ENCODE results near the gene MGAT3. TPM values are rescaled to one million over a fixed set of nuclear protein-coding genes. Genes with fewer than 3 reads are reported as not detected.

Gene MGAT3
- total RNA-seq, 2 experiments from 2014 or later, result 0.17 TPM; not detected in 1

GRCh38 chr22:39459681-39460080 is 2.9 kb downstream of the MGAT3 start:
- DNase-seq (no peak), ATAC-seq (ENCODE audit: poor library complexity) (no peak)
- no peak overlapping the region for H3K4me3 Mint-ChIP-seq
- intact Hi-C loops (cut with DNase I, micrococcal nuclease), result loop anchor here in 1 of 2 experiments (5.0 kb wide), 1 partner anchor 57 kb away; no protein-coding TSS in a partner anchor
- H3K4me3 ChIP-seq (ENCODE audit: low read length), result no peak overlapping the region
- TF ChIP-seq CTCF (IDR thresholded peaks at IDR 0.05), result no peak
- H3K36me3 ChIP-seq (ENCODE audit: insufficient read depth, low read length), result no peaks in the 10 kb centered on the region
- H3K27me3 Mint-ChIP-seq, result peaks cover 39% of the 10 kb centered on the region
- no peak overlapping the region for H3K27ac Mint-ChIP-seq
- ChIA-PET CTCF (no interaction called here), POLR2A (no interaction called here)
- H3K27me3 ChIP-seq (ENCODE audit: control insufficient read depth in 1 of 2, insufficient read depth in 2 of 2, low read length in 2 of 2), result peaks cover 24 to 25% of the 10 kb centered on the region in 2 experiments
- peaks cover 19% of the 10 kb centered on the region for H3K4me1 ChIP-seq (ENCODE audit: insufficient read depth, low read length)
- peaks cover 0 to 20% of the 10 kb centered on the region in 2 experiments for H3K9me3 ChIP-seq (ENCODE audit: control insufficient read depth in 1 of 2, insufficient read depth in 1 of 2, low read length in 2 of 2)
- H3K27ac ChIP-seq (ENCODE audit: low read depth in 1 of 2, low read length in 2 of 2), result no peak overlapping the region
- no peaks in the 10 kb centered on the region for H3K36me3 Mint-ChIP-seq (ENCODE audit: low read depth)
- H3K9me3 Mint-ChIP-seq, result no peaks in the 10 kb centered on the region
- H3K4me1 Mint-ChIP-seq (ENCODE audit: low read depth), result peaks cover 17% of the 10 kb centered on the region

- H3K27ac ChIP-seq (ENCODE audit: low read depth in 1 of 2, low read length in 2 of 2), result no peak overlapping the region
- H3K9me3 ChIP-seq (ENCODE audit: control insufficient read depth in 1 of 2, insufficient read depth in 1 of 2, low read length in 2 of 2), result peaks cover 0 to 9% of the 10 kb centered on the region in 2 experiments
- TF ChIP-seq CTCF (IDR thresholded peaks at IDR 0.05), result no peak
- intact Hi-C loops (cut with DNase I, micrococcal nuclease), result no loop called here
- H3K27me3 ChIP-seq (ENCODE audit: control insufficient read depth in 1 of 2, insufficient read depth in 2 of 2, low read length in 2 of 2), result peaks cover 14 to 15% of the 10 kb centered on the region in 2 experiments
- DNase-seq (peak in 1 of 14 experiments; percentile 31), ATAC-seq (ENCODE audit: poor library complexity) (no peak)
- H3K27me3 Mint-ChIP-seq, result peaks cover 21% of the 10 kb centered on the region
- CTCF ChIA-PET, result no interaction called here
- H3K4me3 Mint-ChIP-seq, result no peak overlapping the region
- POLR2A ChIA-PET, result no interaction called here
- H3K4me3 ChIP-seq (ENCODE audit: low read length), result no peak overlapping the region
- H3K9me3 Mint-ChIP-seq, result no peaks in the 10 kb centered on the region
- no peaks in the 10 kb centered on the region for H3K36me3 Mint-ChIP-seq (ENCODE audit: low read depth)
- H3K4me1 ChIP-seq (ENCODE audit: insufficient read depth, low read length), result peaks cover 10% of the 10 kb centered on the region
- H3K36me3 ChIP-seq (ENCODE audit: insufficient read depth, low read length), result no peaks in the 10 kb centered on the region
- H3K27ac Mint-ChIP-seq, result no peak overlapping the region
- peaks cover 8% of the 10 kb centered on the region for H3K4me1 Mint-ChIP-seq (ENCODE audit: low read depth)
These were observed 5.8 kb downstream of the MGAT3 start for GRCh38 chr22:39462443-39463221.

GRCh38 chr22:39463277-39463676 is 6.5 kb downstream of the MGAT3 start:
- no peaks in the 10 kb centered on the region for H3K36me3 ChIP-seq (ENCODE audit: insufficient read depth, low read length)
- no peak overlapping the region for H3K27ac ChIP-seq (ENCODE audit: low read depth in 1 of 2, low read length in 2 of 2)
- no peak overlapping the region for H3K4me3 Mint-ChIP-seq
- peaks cover 5% of the 10 kb centered on the region for H3K4me1 Mint-ChIP-seq (ENCODE audit: low read depth)
- intact Hi-C loops (cut with DNase I, micrococcal nuclease), result no loop called here
- H3K4me1 ChIP-seq (ENCODE audit: insufficient read depth, low read length), result peaks cover 5% of the 10 kb centered on the region
- ChIA-PET CTCF (no interaction called here), POLR2A (no interaction called here)
- no peak overlapping the region for H3K27ac Mint-ChIP-seq
- ATAC-seq (ENCODE audit: poor library complexity) (no peak), DNase-seq (no peak)
- H3K36me3 Mint-ChIP-seq (ENCODE audit: low read depth), result no peaks in the 10 kb centered on the region
- no peak overlapping the region for H3K4me3 ChIP-seq (ENCODE audit: low read length)
- no peak for TF ChIP-seq CTCF (IDR thresholded peaks at IDR 0.05)
- peaks cover 17% of the 10 kb centered on the region for H3K27me3 Mint-ChIP-seq
- H3K9me3 Mint-ChIP-seq, result no peaks in the 10 kb centered on the region
- peaks cover 0 to 5% of the 10 kb centered on the region in 2 experiments for H3K9me3 ChIP-seq (ENCODE audit: control insufficient read depth in 1 of 2, insufficient read depth in 1 of 2, low read length in 2 of 2)
- peaks cover 9 to 11% of the 10 kb centered on the region in 2 experiments for H3K27me3 ChIP-seq (ENCODE audit: control insufficient read depth in 1 of 2, insufficient read depth in 2 of 2, low read length in 2 of 2)
